Measurements from ENCODE around the gene PGAM5.

Gene PGAM5

GRCh38 chr12:132665794-132666193, 44.8 kb upstream of the PGAM5 start:
- H3K27ac ChIP-seq = no peak overlapping the region
- TF ChIP-seq ZFX (IDR thresholded peaks at IDR 0.05; ENCODE audit: borderline replicate concordance) = no peak
- TF ChIP-seq, protein P1, sequence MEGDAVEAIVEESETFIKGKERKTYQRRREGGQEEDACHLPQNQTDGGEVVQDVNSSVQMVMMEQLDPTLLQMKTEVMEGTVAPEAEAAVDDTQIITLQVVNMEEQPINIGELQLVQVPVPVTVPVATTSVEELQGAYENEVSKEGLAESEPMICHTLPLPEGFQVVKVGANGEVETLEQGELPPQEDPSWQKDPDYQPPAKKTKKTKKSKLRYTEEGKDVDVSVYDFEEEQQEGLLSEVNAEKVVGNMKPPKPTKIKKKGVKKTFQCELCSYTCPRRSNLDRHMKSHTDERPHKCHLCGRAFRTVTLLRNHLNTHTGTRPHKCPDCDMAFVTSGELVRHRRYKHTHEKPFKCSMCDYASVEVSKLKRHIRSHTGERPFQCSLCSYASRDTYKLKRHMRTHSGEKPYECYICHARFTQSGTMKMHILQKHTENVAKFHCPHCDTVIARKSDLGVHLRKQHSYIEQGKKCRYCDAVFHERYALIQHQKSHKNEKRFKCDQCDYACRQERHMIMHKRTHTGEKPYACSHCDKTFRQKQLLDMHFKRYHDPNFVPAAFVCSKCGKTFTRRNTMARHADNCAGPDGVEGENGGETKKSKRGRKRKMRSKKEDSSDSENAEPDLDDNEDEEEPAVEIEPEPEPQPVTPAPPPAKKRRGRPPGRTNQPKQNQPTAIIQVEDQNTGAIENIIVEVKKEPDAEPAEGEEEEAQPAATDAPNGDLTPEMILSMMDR (IDR thresholded peaks at IDR 0.05) = no peak

- no peak overlapping the region for H3K27ac ChIP-seq
- TF ChIP-seq, protein P1 (IDR thresholded peaks at IDR 0.05) = no peak
- TF ChIP-seq ZFX (IDR thresholded peaks at IDR 0.05; ENCODE audit: borderline replicate concordance) = no peak
Observed at GRCh38 chr12:132668191-132669088, 42.2 kb upstream of the PGAM5 start.

DNA sequence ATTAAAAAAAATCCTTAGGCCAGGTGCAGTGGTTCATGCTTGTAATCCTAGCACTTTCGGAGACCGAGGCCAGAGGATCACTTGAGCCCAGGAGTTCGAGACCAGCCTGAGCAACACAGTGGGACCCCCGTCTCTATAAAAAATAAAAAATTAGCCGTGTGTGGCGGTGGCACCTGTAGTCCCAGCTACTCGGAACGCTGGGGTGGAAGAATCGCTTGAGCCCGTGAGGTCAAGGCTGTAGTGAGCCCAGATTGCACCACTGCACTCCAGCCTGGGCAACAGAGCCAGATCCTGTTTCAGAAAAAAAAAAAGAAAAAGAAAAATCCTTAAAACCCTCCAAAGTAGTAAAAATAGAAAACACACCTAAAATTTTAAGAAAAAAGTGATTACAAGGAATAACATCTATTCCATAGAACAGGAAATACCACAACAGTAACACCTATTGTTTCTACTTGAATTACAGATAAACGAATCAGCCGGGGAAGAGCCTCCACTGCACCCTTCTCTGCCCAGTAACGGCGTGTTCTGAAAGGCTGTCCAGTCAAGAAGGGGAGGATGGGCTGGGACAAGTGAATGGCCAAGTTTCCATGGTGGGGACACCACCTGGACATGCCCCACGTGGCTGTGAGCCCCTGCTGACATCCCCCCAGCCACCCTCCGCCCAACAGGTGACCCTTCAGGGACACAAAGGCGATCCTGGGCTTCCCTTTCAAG, 41.3 kb upstream of the PGAM5 start:
- no peak overlapping the region for H3K27ac ChIP-seq
- TF ChIP-seq, protein P1 (IDR thresholded peaks at IDR 0.05) = no peak
- no peak for TF ChIP-seq ZFX (IDR thresholded peaks at IDR 0.05; ENCODE audit: borderline replicate concordance)

DNA sequence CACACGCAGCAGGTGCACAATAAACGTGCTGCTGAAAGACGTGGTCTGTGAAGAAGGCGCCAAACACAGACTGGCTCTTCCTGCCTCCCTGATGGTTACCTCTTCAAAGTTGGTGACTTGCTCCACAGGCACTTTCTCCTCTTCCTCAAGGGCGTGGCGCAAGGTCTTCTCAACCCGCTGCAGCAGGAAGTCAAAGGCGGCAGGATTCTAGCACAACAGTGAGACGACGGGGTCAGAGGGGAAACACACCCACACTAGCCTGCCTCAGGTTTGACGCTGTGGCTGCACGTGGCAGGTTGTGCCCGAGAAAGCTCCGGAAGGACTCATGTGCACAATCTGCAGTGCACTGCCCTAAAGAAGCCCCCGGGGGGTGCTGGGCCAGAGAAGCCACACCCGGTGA, 38.5 kb upstream of the PGAM5 start:
- H3K27ac ChIP-seq = no peak overlapping the region
- TF ChIP-seq, protein P1 (IDR thresholded peaks at IDR 0.05) = no peak

- no peak overlapping the region for H3K27ac ChIP-seq
- no peak for TF ChIP-seq ZFX (IDR thresholded peaks at IDR 0.05; ENCODE audit: borderline replicate concordance)
- TF ChIP-seq, protein P1 (IDR thresholded peaks at IDR 0.05) = no peak
Observed at GRCh38 chr12:132672678-132673077, 38.0 kb upstream of the PGAM5 start.

DNA sequence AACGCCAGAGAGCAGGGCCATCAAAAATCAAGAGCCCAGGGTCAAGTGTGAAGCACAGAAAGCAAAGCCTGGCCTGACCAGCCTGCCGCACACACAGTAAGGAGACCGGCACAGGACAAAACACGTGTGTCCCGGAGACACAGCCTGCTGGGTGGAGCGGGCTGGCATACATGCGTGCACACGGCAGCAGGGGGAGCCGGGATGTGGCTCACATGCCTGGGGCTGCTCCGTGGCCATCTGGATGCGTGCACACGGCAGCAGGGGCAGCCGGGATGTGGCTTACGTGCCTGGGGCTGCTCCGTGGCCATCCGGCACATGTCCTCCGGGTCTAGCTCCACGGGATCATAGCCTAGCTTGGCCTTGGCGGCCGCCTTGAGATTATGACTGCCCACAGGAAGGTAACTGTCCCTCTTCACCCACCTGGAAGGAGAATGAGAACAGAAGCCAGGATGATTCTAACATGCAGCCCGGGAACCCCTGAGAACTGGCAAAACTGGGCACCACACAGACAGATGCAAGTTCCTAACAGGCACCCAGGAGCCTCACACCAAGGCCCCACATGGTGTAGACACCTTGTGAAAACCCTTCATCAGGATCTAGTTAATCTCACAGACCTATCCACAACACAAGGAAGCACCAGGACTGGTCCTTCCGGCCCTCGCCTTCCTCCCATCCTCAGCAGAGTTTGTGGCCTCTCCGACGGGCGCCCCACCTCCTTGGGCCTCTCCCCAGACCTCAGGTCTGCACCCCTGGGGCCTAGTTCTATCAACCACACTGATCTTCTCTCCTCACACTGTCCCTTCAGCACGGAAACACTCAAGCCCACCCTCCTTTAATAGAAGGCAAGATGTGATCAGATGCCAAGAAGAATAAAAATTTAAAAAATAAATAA, 37.1 kb upstream of the PGAM5 start:
- no peak overlapping the region for H3K27ac ChIP-seq
- TF ChIP-seq, protein P1 (IDR thresholded peaks at IDR 0.05) = no peak
- TF ChIP-seq ZFX (IDR thresholded peaks at IDR 0.05; ENCODE audit: borderline replicate concordance) = no peak
